GF-D8 (cell line): ENCODE measurements around the gene CD2.
"Not testable (repeated sequence)": the region's sequence is repeated elsewhere in the genome, so short reads cannot be mapped to it uniquely, and the experiment has no call there.

Experiments
- DNase-seq: peaks from one replicate; lab custom pipeline; 2025; lab: John Stamatoyannopoulos, UW

Gene CD2

DNA sequence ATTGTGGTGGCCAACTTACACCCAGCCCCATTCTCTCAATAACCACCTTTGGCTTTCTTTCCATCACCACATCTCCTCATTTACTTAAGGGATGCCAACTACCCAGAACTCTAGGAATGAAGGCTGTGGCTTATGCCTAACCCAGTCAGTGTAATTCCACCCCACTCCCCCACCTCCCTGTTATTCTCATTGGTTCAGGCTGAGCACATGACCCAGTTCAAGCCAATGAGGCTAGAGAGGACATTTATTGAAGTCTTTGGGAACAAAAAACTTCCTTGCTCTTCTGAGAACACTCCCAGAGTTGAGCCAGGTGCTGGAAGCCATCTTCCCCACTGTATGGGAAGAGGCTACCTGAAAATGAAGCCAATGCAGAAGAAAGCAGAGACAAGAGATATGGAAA, 22.8 kb upstream of the CD2 start:
- DNase-seq, result no peak

DNA sequence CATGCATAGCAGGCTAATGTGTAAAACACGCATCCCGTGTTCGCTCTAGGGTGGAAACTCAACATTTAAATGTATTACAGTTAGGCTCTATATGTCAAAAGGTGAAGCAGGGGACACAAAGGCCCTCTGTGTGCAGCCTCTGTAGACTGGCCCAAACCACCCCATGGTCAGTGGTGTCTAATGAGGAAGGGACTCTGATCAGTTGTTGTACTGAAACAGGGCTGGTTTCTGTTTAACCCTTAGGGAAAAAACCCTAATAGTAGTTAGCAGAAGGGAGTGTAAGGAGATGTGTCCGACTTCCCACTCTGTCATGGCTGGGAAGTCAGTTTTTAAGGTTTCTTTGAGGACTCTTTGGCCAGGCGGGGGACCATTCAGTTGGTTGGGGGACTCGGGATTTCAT, 21.5 kb upstream of the CD2 start:
- no peak for DNase-seq

DNA sequence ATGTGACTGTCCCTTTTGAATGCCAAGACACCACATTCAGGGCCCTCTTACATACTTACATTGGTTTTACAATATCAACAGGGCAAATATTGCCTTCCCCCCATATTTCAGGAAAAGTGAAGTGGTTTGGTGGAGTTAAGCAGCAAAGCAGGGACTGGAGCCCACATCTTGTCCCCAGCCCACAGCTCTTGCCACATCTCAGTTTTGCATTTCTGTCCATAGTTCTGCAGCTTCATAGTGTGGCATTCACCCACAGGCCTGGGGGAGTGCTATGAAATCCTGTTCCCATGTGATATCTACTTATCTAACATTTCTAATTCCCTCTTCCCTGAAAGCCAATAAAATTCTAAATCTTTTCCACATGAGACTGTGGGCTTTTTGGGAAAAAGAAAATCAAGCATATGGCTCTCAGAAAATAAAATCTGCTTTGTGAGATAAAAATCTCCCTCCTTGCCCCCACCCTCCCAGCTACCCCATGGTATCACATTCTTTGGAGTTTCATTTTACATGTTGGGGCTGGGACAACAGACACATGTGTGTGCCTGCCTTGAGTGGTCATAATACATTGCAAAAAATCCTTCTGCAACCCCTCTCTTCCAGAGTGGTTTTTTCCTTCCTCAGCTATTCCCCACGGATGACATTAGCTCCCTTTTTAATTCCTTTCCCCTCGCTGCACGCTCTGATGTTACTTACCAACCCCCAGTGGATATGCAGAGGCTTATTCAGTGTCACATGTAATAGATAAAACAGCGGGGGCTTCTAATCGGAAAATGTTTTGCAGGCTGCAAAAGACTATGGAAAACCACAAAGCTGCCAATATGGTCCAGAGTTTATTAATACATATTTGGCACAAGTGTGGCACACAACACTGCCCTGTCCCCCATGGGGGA, 20.5 kb upstream of the CD2 start:
- no peak for DNase-seq

DNA sequence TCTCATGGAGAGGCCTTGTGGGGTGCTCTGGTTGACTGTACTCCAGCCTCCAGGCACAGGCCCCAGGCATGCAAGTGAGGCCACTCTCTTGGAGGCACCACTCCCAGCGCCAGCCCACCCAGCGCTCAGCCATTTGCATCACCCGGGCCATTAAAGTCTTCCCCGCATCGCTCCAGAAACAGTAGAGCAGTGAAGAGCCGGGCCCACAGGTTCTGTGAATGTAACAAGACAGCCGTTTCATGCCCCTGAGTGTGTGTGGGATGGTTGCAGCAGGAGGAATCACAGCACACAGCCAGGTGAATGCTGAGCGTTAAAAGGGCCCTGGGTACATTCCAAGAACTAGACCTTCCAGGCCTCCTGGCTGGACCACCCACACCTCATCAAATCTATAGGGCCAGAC, 19.0 kb upstream of the CD2 start:
- no peak for DNase-seq

DNA sequence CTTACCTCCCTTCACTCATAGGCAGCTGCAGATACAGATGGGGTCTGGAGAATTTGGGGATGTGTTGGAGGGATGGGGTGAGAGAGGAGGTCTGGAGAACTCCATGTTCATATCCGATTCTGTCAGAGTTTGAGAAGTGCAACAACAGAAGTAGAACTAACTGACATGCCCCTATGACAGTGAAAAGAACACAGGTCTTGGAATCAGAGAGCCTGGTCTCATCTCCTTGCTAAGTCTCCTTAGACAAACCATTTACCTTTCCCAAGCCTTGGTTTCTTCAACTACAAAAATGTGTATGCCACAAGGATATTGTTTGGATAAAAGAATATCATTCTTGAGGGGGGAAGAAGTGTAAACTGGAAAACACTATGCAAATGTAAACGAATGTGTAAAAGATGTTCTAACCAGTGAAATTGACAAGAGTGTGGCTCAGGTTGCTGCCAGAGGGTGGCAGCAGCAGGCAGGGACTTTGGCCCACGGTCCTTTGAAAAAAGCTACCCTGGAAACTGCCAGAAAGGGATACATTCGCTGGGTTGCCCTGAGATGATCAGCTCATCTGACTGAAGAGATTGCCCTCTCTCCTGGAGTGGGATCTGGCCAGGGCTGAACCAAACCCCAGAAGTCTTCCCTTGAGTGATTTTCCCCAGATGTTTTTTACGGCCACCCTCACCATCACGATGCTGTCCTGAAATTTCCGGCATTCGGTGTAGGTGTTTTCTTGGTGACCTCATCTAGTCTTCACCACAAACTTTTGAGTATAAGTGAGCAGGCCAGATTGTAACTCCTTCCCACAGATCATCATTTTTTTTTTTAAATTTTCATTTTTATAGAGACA, 17.0 kb upstream of the CD2 start:
- DNase-seq, result no peak

DNA sequence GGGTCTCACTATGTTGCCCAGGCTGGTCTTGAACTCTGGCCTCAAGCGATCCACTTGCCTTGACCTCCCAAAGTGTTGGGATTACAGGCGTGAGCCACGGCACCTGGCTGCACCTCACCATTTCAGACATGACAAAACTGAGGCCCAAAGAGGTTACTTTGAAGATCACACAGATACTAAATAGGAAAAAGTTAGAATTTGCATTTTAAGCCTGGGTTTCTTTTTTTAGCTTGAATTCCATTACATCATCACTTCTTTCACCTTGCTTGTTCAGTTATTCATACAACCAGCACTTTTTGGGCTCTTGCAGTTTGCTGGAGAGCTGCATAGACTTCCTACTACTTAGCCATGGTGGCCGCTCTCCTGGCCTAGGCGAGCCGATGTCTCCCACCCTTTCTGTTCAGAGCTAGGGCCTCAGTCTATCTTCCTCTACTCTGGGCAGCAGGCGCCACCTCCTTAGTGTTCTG, 16.3 kb upstream of the CD2 start:
- no peak for DNase-seq

DNA sequence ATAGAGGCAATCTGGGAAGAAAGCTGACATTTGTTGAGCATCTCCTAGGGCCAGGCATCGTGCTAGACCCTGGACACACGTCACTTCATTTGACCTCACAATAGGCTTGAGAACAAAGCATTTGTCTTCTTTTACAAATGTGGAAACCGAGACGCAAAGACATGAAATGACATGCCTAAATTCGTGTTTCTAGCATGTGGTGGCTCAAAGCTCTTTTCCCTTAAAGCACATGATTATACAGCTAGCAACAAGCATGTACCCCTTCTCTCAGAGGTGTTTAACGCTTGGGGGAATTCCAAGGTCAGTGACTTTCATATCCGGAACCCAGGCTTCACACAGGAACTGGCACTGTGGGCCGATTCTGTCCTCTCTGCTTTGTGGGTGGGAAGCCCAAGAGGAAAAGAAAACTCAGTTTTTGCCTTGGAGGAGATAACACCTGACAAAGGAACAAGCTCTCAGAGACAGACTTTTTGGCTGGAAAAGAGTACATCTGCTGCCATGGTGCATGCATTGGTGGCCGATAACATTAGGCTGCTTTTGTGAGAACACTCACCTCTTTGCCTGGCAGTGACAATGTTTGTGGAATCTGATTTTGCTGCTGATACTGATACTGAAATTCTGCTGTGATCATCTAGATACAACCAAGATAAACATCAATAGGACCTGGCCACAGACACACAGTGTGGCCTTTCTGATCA, 15.4 kb upstream of the CD2 start:
- no peak for DNase-seq

DNA sequence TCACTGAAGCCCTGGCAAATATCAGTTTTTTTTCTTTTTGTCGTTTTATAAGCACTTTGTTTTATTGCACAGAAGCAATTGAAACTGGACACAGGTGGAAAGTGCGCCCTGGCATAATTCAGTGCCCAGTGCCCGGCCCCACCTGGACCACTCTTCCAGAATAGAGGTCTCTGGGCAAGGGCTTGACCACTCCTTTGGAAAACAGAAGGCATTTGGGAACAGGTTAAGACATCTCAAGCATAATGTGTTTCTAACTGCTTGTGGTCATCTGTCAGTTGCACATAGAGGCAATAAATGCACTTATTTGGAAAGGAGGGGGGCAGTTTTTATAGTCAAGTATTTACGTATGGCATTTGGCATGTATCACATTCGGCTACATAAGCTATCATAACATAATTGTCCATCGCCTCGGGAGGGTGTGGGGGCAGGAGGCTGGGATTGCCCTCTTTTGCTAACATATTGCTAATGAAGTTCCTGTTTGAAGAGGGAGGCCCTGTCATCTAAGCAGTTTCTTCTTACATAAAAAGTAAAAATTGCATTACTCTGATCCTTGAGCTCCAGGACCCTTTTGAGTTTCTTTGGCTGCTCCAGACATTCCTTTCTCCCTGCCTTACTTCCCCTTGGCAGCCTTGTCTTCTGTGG, 14.7 kb upstream of the CD2 start:
- DNase-seq, result no peak

DNA sequence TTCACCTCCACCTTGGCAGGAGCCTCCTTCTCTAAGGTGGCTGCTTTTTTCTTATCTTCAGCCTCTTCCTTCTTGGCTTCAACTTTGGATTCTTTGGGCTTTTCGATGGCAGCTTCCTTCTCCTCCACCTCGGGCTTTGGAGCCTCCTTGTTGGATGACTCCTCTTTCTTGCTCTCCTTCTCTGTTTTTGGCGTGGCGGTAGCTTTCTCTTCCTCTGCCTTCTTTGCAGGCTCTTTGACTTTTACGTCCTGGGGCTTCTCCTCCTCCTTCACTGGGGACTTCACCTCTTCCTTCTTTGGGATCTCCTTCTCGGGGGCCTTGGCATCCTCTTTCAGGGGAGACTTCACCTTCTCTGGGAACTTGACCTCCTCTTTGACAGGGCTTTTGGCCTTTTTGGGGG, 13.9 kb upstream of the CD2 start:
- DNase-seq, result no peak

DNA sequence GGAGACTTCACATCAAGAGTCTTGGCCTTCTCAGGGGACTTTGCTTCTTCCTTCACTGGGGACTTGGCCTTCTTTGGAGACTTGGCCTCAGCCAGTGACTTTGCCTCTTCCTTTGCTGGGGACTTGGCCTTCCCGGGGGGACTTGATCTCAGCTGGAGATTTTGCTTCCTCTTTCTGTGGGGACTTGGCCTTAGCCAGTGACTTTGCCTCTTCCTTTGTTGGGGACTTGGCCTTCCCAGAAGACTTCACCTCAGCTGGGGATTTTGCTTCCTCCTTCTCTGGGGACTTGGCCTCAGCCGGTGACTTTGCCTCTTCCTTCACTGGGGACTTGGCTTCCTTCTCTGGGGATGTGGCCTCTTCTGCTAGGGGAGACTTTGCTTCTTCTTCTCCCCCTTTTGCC, 13.5 kb upstream of the CD2 start:
- DNase-seq, result peak; percentile 22

DNA sequence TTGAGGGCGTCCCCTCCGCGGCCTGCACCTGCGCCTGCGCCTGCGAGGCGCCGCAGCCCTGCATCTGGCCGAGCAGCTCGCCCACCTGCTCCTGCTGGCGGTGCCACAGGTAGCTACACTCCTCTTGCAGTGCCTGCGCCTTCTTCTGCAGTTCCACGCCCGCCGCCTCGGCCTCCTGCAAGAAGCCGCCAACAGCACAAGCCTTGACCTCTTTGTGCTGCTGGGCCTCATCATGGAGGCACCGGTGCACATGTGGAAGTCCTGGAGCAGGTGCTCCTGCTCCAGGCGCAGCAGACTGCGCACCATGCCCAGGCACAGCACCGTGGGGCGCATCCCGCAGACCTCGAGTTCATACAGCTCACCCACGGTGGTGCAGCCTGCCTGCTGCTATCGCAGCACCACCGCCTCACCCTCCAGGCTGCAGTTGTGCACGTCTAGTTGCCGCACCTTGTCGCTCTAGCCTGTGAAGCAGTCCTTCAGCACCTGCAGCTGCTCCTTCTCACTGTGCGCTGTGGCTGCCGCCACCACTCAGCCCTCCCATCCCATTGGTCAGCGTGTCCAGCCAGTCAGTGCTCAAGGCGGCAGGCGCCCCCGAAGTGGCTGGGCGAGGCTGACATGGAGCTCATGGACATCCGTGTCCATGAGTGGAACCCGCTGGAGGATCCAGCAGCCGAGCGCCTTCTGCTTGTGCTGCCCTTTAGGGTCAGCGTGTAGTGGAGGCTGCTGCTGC, 12.2 kb upstream of the CD2 start:
- no peak for DNase-seq

DNA sequence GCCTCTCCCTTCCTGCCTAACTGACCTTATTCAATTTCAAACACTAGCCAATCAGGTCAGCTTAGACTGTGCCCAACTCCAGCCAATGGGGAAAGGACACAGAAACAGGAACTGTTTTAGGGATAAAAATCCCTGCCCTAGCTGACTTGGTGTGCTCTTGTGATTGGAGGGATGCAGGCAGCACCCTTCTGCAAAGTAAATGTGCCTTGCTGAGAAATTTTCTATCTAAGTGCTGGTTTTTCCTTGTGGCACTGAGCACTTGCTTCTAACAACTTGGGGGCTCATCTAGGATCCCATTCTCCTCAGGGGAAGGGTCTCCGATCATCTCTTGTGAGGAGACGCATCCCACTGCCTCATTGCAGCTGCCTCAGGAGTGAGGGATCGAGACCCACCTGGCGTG, 10.7 kb upstream of the CD2 start:
- no peak for DNase-seq

DNA sequence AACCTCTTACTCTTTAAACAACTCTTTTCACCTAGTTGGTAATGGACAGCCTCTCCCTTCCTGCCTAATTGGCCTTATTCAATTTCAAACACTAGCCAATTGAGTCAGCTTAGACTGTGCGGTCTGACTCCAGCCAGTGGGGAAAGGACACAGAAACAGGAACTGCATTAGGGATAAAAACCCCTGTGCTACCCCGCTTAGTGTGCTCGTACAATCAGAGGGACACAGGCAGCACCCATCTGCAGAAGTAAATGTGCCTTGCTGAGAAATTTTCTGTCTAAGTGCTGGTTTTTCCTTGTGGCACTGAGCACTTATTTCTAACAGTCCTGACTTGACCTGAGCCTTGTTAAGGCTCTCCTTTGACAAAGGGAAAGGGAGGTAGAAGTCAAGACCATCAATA, 6.0 kb upstream of the CD2 start:
- no peak for DNase-seq

DNA sequence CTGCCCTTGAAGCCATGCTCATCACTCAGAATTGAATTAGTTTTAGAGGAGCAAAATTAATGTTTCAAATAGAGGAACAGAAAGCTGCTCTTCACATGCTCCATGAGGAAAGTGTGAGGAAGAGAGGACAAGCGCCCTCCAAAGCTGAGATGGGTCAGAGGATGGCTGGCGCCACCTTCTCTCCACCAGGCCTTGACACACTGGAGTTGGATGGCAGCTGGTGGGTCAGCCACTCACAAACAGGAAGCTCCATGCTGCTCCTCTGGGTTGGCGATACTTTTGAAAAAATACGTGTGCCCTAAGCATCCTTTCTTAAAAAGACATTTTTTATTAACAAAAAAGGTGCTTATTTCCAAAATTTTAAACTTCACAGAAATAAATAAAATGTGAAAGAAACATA, 3.1 kb upstream of the CD2 start:
- peak; percentile 30 for DNase-seq

DNA sequence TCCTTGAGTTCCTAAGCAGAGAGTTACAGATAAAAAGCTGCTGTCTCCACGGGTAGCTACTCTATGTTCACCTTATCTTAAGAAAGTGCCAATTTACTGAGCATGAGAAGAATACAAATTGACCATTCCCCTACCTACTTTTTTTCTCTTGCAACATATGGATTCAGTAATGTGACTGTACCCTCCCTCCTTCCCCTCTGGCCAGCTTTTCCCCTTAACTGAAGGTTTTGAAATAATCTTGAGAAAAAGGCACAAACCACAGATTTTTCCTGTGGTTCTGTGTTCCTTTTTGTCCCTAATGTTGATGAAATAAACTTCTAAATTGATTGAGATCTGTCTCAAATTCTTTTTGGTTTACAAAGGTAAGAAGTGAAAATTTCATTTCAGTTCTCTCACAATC, 2.6 kb upstream of the CD2 start:
- peak; percentile 80 for DNase-seq

DNA sequence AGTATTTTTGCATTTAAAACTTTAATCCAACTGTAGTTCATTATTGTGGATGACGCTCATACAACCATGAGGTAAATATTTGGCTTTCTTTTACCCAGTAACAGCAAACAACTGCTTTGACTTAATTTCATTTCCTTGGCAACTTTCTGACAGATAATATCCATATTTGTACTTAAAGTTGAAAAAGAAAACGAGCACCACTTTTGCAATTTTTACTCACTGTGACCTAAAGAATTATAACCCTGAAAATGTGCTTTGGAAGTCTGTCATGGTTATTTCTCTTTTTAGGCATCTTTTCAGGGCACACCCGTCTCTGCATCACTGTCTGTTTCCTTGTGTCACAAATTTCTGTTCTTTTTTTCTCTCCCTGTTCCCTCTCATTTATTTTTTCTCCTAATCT, 918 bp upstream of the CD2 start:
- DNase-seq, result no peak

DNA sequence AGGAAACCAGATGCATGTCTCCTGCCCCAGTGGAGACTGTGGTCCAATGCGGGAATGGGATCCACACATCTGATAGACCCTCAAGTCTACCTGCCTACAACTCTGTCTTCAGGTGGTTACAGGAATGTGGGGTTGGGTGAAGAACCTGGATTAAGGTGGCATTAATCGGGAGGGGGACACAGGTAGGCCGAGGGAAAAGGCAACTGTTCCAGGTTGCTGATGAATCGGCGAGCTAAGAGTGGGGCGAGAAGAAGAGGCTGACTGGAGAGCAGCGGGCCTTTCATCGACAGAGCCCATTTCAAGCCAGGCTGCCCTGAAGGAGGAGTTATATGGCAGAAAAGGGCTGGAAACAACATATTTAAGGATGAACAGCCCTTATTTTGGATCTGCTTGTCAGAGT, 836 bp downstream of the CD2 start:
- DNase-seq, result no peak

DNA sequence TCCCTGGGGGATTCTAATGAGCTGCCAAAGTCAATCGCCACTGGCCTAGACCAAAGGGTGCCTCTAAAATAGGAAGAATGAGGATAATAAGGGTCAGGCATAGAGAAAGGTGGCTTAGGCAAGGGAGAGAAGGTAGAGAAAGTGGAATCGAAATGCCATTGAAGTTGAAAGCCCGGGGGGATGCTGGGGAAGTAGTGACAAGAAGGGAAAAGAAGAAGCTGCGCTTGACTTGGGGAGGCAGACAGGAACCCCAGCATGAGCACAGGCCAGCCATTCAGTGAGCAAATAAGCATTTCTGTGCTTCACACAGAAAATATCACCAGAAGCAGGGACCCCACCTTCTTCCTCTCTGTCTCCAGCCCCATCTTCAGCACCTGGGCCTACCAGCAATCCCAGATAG, 1.5 kb downstream of the CD2 start:
- no peak for DNase-seq

DNA sequence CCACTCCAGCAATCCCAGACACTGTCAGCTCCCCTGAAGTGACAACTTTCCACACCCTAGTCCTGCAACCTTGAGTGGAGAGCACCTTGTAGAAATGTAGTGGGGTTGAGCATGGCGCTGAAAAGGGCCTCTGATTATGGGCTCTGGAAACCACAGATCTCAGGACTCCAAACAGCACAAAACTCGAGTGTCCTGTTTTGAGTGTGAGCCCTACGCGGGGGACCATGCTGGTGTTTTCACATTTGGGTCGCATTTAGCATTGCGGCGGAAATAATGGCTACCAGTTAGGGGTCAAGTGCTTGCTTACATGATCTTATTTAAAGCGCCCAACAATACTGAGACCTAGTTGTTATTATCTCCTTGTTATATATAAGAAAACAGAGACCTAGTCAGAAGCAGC, 1.9 kb downstream of the CD2 start:
- DNase-seq, result not testable (repeated sequence)

DNA sequence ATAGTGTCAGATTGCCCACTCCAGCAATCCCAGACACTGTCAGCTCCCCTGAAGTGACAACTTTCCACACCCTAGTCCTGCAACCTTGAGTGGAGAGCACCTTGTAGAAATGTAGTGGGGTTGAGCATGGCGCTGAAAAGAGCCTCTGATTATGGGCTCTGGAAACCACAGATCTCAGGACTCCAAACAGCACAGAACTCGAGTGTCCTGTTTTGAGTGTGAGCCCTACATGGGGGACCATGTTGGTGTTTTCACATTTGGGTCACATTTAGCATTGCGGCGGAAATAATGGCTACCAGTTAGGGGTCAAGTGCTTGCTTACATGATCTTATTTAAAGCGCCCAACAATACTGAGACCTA, 4.2 kb downstream of the CD2 start:
- DNase-seq, result not testable (repeated sequence)

DNA sequence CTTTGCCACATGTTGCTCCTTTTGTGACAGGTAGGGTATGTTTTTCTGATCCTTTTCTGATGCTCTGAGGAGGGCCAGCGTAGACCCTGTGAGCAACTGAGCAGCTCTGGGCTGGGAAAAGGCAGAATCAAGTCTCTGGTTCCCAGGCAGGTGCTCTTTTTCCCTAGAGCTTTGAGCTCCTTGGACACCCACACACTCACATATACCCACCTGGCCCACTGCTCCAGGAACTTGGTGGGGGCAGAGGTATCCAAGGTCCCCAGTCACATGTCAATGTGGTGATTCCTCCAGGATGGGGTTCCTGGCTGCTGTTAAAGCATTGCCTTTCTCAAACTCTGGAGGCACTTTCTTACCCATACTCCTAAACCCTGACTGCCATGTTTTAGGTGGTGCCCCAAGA, 5.4 kb downstream of the CD2 start:
- no peak for DNase-seq

DNA sequence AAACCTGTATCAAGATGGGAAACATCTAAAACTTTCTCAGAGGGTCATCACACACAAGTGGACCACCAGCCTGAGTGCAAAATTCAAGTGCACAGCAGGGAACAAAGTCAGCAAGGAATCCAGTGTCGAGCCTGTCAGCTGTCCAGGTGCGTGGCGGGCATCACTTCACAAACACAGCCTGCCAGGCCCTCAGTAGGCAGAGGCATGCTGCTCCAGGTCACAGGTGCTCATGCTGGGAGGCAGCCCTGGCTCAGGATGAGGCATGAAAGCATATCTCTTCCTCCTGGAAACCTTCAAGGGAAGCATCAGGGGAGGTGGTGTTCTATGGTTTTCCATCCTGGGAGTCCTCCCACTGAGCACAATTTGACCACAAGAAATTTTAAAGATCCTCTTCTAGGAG, 6.3 kb downstream of the CD2 start:
- DNase-seq, result no peak
